ENCODE measurements around the gene TAPBP.

The TAPBP gene

GRCh38 chr6:33250731-33251130 lies 63.1 kb downstream of the TAPBP start:
- DNase-seq (ENCODE audit: low read depth, low spot score): no peak
- H3K27ac ChIP-seq: peak overlapping the region; percentile 95

- peak; percentile 64 for DNase-seq (ENCODE audit: low read depth, low spot score)
Observed at GRCh38 chr6:33249732-33250630, 63.9 kb downstream of the TAPBP start.

More at GRCh38 chr6:33249732-33250630, 63.9 kb downstream of the TAPBP start:
- H3K27ac ChIP-seq: peak overlapping the region; percentile 95

Measured in epithelial cell of prostate (primary cell).